Ascending aorta (tissue), 2 donors: ENCODE results near the gene DNAAF8. TPM values are rescaled to one million over a fixed set of nuclear protein-coding genes. Genes with fewer than 3 reads are reported as not detected.
"Not testable (repeated sequence)": the region's sequence is repeated elsewhere in the genome, so short reads cannot be mapped to it uniquely, and the experiment has no call there.

ENCODE experiments used
- DNase-seq, 2 donors: peaks; one replicate each; pipeline ENCODE4 v3.0.0-alpha.2; 2019; ENCODE audit warnings: low spot score in 2 of 2
- H3K27ac ChIP-seq, 2 donors: fragments of 200-600 bp; sonication (generic); one replicate each; pipeline ENCODE4 v1.5.1; 2016 to 2017; ENCODE audit warnings: mild to moderate bottlenecking in 1 of 2
- H3K27me3 ChIP-seq: fragments of 200-600 bp; sonication (generic); one replicate; pipeline ENCODE4 v1.5.1; 2017
- H3K36me3 ChIP-seq, 2 donors: fragments of 200-600 bp; sonication (generic); one replicate each; pipeline ENCODE4 v1.5.1; 2016
- H3K4me1 ChIP-seq, 2 donors: fragments of 200-600 bp; sonication (generic); one replicate each; pipeline ENCODE4 v1.5.1; 2016 to 2017; ENCODE audit warnings: mild to moderate bottlenecking in 1 of 2
- H3K4me3 ChIP-seq, 2 donors: fragments of 200-600 bp; sonication (generic); one replicate each; pipeline ENCODE4 v1.5.1; 2016 to 2017; ENCODE audit warnings: mild to moderate bottlenecking in 1 of 2
- H3K9me3 ChIP-seq, 2 donors: fragments of 200-600 bp; sonication (generic); one replicate each; pipeline ENCODE4 v1.5.1; 2016
- CTCF ChIP-seq, 3 experiments: fragments of 200-600 bp in 2 of 3; fragments of 450-650 bp in 1 of 3; sonication (generic) in 2 of 3; IDR thresholded peaks; one replicate each; pipeline ENCODE4 v1.5.1; 2016 to 2019; ENCODE audit warnings: antibody characterized with exemption in 3 of 3, mild to moderate bottlenecking in 1 of 3, moderate library complexity in 1 of 3
- intact Hi-C: fragments of 100-400 bp; cut with DNase I; formaldehyde crosslinking; loops from one replicate; pipeline ENCODE4 v1.15.1; 2023
- total RNA-seq: library from RNA; depleted of rRNA; stranded (reverse); fragments of >200 nt; gene quantifications from one replicate; pipeline ENCODE4 v1.1.0, GENCODE V29; 2016

Gene DNAAF8
- total RNA-seq, 1 donor from 2014 or later = not detected

GRCh38 chr16:4783251-4783950 lies 49.1 kb downstream of the DNAAF8 start:
- Histone ChIP-seq H3K36me3 (no peaks in the 10 kb centered on the region), H3K4me1 (no peaks in the 10 kb centered on the region), H3K27ac (no peak overlapping the region), H3K9me3 (no peaks in the 10 kb centered on the region), H3K4me3 (no peak overlapping the region), H3K27me3 (no peaks in the 10 kb centered on the region)
- intact Hi-C loops = no loop called here
- no peak for DNase-seq
- TF ChIP-seq CTCF (IDR thresholded peaks at IDR 0.05) = no peak

GRCh38 chr16:4783951-4784336 lies 49.6 kb downstream of the DNAAF8 start:
- intact Hi-C loops = no loop called here
- no peak for TF ChIP-seq CTCF (IDR thresholded peaks at IDR 0.05)

GRCh38 chr16:4784444-4784987 lies 50.2 kb downstream of the DNAAF8 start:
- H3K27ac ChIP-seq, DNase-seq, H3K27me3 ChIP-seq, H3K4me3 ChIP-seq, H3K4me1 ChIP-seq, H3K9me3 ChIP-seq, intact Hi-C loops, H3K36me3 ChIP-seq: not testable (repeated sequence)

More at GRCh38 chr16:4783951-4784336, 49.6 kb downstream of the DNAAF8 start:
- Histone ChIP-seq H3K4me3 (no peak overlapping the region), H3K4me1 (no peaks in the 10 kb centered on the region), H3K9me3 (no peaks in the 10 kb centered on the region), H3K27me3 (no peaks in the 10 kb centered on the region), H3K27ac (no peak overlapping the region), H3K36me3 (no peaks in the 10 kb centered on the region)
- no peak for DNase-seq

GRCh38 chr16:4785758-4786433 lies 51.6 kb downstream of the DNAAF8 start:
- intact Hi-C loops = no loop called here
- Histone ChIP-seq H3K36me3 (no peaks in the 10 kb centered on the region), H3K27ac (no peak overlapping the region), H3K4me3 (no peak overlapping the region), H3K4me1 (no peaks in the 10 kb centered on the region), H3K27me3 (no peaks in the 10 kb centered on the region), H3K9me3 (no peaks in the 10 kb centered on the region)
- no peak for DNase-seq
- TF ChIP-seq CTCF (IDR thresholded peaks at IDR 0.05) = no peak

GRCh38 chr16:4787068-4787467 lies 52.7 kb downstream of the DNAAF8 start:
- H3K4me1 ChIP-seq = no peaks in the 10 kb centered on the region
- DNase-seq = no peak
- H3K36me3 ChIP-seq = no peaks in the 10 kb centered on the region
- intact Hi-C loops = no loop called here
- H3K9me3 ChIP-seq = no peaks in the 10 kb centered on the region
- no peak for TF ChIP-seq CTCF (IDR thresholded peaks at IDR 0.05)
- no peaks in the 10 kb centered on the region for H3K27me3 ChIP-seq
- H3K4me3 ChIP-seq = no peak overlapping the region
- H3K27ac ChIP-seq = no peak overlapping the region
